Measurements from ENCODE around the gene ANKZF1. TPM values are rescaled to one million over a fixed set of nuclear protein-coding genes. Genes with fewer than 3 reads are reported as not detected.

Gene ANKZF1
- polyA plus RNA-seq, 3 donors: 7.6 to 79.3 (median 10.4) TPM

DNA sequence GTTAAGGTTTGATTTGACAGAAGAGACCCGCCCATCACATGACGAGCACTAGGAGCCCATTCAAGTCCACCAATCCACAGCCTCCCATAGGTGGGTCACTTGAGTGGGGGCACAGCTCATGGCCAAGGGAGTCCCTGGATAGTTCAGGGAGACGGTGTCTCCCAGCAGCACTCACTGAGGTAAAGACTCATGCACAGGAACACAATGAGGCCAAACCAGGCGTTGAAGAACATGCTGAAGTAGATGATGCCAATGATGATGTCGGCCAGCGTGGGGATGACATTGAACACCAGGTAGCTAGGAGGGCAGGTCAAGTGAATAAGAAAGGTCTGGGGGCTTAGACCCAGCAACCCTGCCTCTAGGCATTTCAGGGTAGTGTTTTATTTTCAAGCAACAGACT is 14.8 kb upstream of the ANKZF1 start:
- peaks cover 36 to 38% of the 10 kb centered on the region in 2 donors for H3K36me3 Mint-ChIP-seq
- no peaks in the 10 kb centered on the region for H3K79me2 ChIP-seq (ENCODE audit: insufficient read depth, low read length)
- peaks cover 17% of the 10 kb centered on the region for H4K20me1 ChIP-seq (ENCODE audit: insufficient read depth, low read length)
- H3K27ac Mint-ChIP-seq: no peak overlapping the region
- 100% methylated on average over 3 of the region's 6 CpGs for WGBS (ENCODE audit: insufficient coverage)
- H3K27me3 Mint-ChIP-seq (ENCODE audit: low read depth in 3 of 3): peaks cover 19 to 26% (median 20%) of the 10 kb centered on the region in 3 donors
- no peak for TF ChIP-seq CTCF (IDR thresholded peaks at IDR 0.05)
- no peak overlapping the region for H3K4me2 ChIP-seq (replicated peaks; ENCODE audit: extremely low read depth, low read length, poor library complexity, severe bottlenecking)
- no peak overlapping the region for H3K27ac ChIP-seq (ENCODE audit: low read depth in 1 of 2, low read length in 2 of 2)
- H3K36me3 ChIP-seq (replicated peaks in 1 of 2; ENCODE audit: control insufficient read depth in 1 of 2, insufficient read depth in 2 of 2, low read length in 2 of 2): peaks cover 2 to 14% of the 10 kb centered on the region in 2 donors
- H3K9me3 ChIP-seq (replicated peaks in 1 of 2; ENCODE audit: control insufficient read depth in 1 of 2, insufficient read depth in 1 of 2, low read length in 2 of 2): no peaks in the 10 kb centered on the region
- intact Hi-C loops (cut with micrococcal nuclease): loop anchor here (5.0 kb wide), 3 partner anchors 37 to 52 kb away; partner anchors contain the start of genes TUBA4A (in 2 of the 2), TUBA4B (in 2 of the 2), CNPPD1 (in 1 of the 2) and NHEJ1 (in 1 of the 2)
- no peak for DNase-seq
- H3K9ac ChIP-seq (ENCODE audit: insufficient read depth, low read length, poor library complexity, severe bottlenecking): no peak overlapping the region
- no peak overlapping the region for H2AFZ ChIP-seq (ENCODE audit: insufficient read depth, low read depth, low read length, poor library complexity, severe bottlenecking)
- H3K4me3 ChIP-seq (replicated peaks in 1 of 3; ENCODE audit: low read depth in 2 of 3, low read length in 3 of 3): no peak overlapping the region
- H3K4me3 Mint-ChIP-seq: no peak overlapping the region
- H3K9me3 Mint-ChIP-seq: peaks cover 0 to 2% (median 0%) of the 10 kb centered on the region in 7 donors
- H3K4me1 Mint-ChIP-seq: peaks cover 37% of the 10 kb centered on the region
- peaks cover 0 to 15% of the 10 kb centered on the region in 2 donors for H3K27me3 ChIP-seq (ENCODE audit: control insufficient read depth in 2 of 2, insufficient read depth in 2 of 2, low read length in 2 of 2)
- H3K4me1 ChIP-seq (ENCODE audit: control insufficient read depth in 1 of 2, insufficient read depth in 2 of 2, low read length in 2 of 2): peaks cover 32 to 34% of the 10 kb centered on the region in 2 donors

DNA sequence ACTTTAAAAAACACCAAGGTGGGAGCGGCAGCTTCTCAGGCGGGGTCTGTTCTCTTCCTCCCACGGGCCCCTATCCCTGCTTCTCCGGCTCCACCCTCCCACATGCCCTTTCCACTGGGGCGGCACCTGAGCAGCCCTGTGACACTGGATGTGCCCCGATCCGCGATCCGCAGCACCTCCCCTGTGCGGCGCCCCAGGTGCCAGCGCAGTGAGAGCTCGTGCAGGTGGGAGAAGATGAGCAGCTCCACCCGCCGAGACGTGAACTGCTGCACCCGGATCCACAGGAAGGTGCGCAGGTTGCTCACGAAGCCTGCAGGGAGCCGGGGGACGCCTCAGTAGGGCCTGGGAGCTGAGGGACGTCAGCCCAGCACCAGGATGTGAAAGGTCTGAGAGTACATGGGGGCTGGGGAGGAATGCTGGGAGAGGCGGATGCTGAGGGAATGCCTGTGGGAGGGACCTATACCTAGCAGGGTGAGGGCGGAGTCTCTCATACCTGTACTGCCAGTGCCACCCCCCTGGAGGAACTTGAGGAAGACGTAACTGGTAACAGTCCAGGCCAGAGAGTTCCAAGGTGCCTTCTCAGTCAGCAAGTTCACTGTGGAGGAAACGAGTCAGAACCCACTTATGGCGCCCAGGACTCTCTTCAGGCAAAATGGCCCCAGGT is 13.6 kb upstream of the ANKZF1 start:
- Histone ChIP-seq H3K27ac (ENCODE audit: low read depth in 1 of 2, low read length in 2 of 2) (no peak overlapping the region), H3K4me3 (replicated peaks in 1 of 3; ENCODE audit: low read depth in 2 of 3, low read length in 3 of 3) (no peak overlapping the region), H4K20me1 (ENCODE audit: insufficient read depth, low read length) (peaks cover 29% of the 10 kb centered on the region), H3K9ac (ENCODE audit: insufficient read depth, low read length, poor library complexity, severe bottlenecking) (no peak overlapping the region), H3K9me3 (replicated peaks in 1 of 2; ENCODE audit: control insufficient read depth in 1 of 2, insufficient read depth in 1 of 2, low read length in 2 of 2) (no peaks in the 10 kb centered on the region), H2AFZ (ENCODE audit: insufficient read depth, low read depth, low read length, poor library complexity, severe bottlenecking) (no peak overlapping the region), H3K27me3 (ENCODE audit: control insufficient read depth in 2 of 2, insufficient read depth in 2 of 2, low read length in 2 of 2) (peaks cover 0 to 27% of the 10 kb centered on the region in 2 donors), H3K4me1 (ENCODE audit: control insufficient read depth in 1 of 2, insufficient read depth in 2 of 2, low read length in 2 of 2) (peaks cover 34 to 37% of the 10 kb centered on the region in 2 donors), H3K79me2 (ENCODE audit: insufficient read depth, low read length) (no peaks in the 10 kb centered on the region), H3K4me2 (replicated peaks; ENCODE audit: extremely low read depth, low read length, poor library complexity, severe bottlenecking) (no peak overlapping the region), H3K36me3 (replicated peaks in 1 of 2; ENCODE audit: control insufficient read depth in 1 of 2, insufficient read depth in 2 of 2, low read length in 2 of 2) (peaks cover 14 to 17% of the 10 kb centered on the region in 2 donors)
- no peak for DNase-seq
- peaks cover 0 to 11% (median 0%) of the 10 kb centered on the region in 7 donors for H3K9me3 Mint-ChIP-seq
- peaks cover 27 to 38% (median 32%) of the 10 kb centered on the region in 3 donors for H3K27me3 Mint-ChIP-seq (ENCODE audit: low read depth in 3 of 3)
- H3K4me3 Mint-ChIP-seq: peak overlapping the region in 1 of 2 donors; percentile 26
- intact Hi-C loops (cut with micrococcal nuclease): loop anchor here (5.0 kb wide), 2 partner anchors 36 to 39 kb away; partner anchors contain the start of genes TUBA4A (in 2 of the 2), TUBA4B (in 2 of the 2), CNPPD1 (in 1 of the 2) and RETREG2 (in 1 of the 2)
- no peak for TF ChIP-seq CTCF (IDR thresholded peaks at IDR 0.05)
- peaks cover 35% of the 10 kb centered on the region for H3K4me1 Mint-ChIP-seq
- H3K27ac Mint-ChIP-seq: no peak overlapping the region
- peaks cover 40 to 44% of the 10 kb centered on the region in 2 donors for H3K36me3 Mint-ChIP-seq
- 94% methylated on average over 24 of the region's 27 CpGs for WGBS (ENCODE audit: insufficient coverage)

Measured in CD14-positive monocyte (primary cell).